ENCODE measurements around the gene ERCC6L2. TPM values are rescaled to one million over a fixed set of nuclear protein-coding genes. Genes with fewer than 3 reads are reported as not detected.

ERCC6L2 gene
- total and polyA plus RNA-seq, 2 of the 8 experiments (the other 6 are each of a cell fraction or from before 2014, with no cell fraction given) = 9.8 to 50.0 TPM

DNA sequence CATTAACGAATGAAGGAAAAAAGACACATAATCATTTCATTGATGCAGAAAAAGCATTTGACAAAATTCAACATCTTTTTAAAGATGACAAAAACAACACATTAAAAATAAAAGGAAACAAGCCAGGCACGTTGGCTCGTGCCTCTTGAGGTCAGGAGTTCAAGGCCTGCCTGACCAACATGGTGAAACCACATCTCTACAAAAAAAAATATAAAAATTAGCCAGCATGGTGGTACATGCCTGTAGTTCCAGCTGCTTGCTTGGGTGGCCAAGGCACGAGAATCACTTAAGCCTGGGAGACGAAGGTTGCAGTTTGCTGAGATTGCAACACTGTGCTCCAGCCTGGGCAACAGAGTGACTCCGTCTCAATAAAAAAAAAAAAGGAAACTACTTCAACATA is 77.0 kb downstream of the ERCC6L2 start:
- H3K4me3 ChIP-seq (ENCODE audit: extremely low read depth in 1 of 4, insufficient read depth in 2 of 4, low read depth in 3 of 4, low read length in 4 of 4) = no peak overlapping the region
- H2BK12ac ChIP-seq (ENCODE audit: low read depth, low read length) = no peak overlapping the region
- no peaks in the 10 kb centered on the region for H4K20me1 ChIP-seq (replicated peaks in 1 of 2; ENCODE audit: control insufficient read depth in 1 of 2, insufficient read depth in 2 of 2, low read length in 2 of 2)
- H3K9me3 ChIP-seq (ENCODE audit: insufficient read depth in 2 of 2, low read depth in 1 of 2, low read length in 1 of 2) = peaks cover 0 to 3% of the 10 kb centered on the region in 2 experiments; a peak in 1 of 4 replicates
- no peaks in the 10 kb centered on the region for H3K23me2 ChIP-seq (ENCODE audit: low read depth, low read length)
- no peak overlapping the region for H2BK15ac ChIP-seq (ENCODE audit: low read length)
- H2AFZ ChIP-seq (ENCODE audit: low read length) = no peak overlapping the region
- no peaks in the 10 kb centered on the region for H3K27me3 ChIP-seq (replicated peaks in 1 of 4; ENCODE audit: control insufficient read depth in 3 of 4, extremely low read depth in 1 of 4, insufficient read depth in 3 of 4, low read length in 3 of 4)
- H2BK5ac ChIP-seq (ENCODE audit: low read depth, low read length) = no peak overlapping the region
- ChIA-PET CTCF (ENCODE audit: partially characterized antibody) (no interaction called here), POLR2A (ENCODE audit: partially characterized antibody) (no interaction called here)
- peaks cover 0 to 31% (median 9%) of the 10 kb centered on the region in 4 experiments; a peak in 4 of 8 replicates for H3K36me3 ChIP-seq (ENCODE audit: control insufficient read depth in 2 of 4, insufficient read depth in 4 of 4, low read length in 3 of 4)
- H2BK20ac ChIP-seq (ENCODE audit: low read length) = no peak overlapping the region
- H2AK5ac ChIP-seq (ENCODE audit: low read depth, low read length) = no peak overlapping the region
- FAIRE-seq (no peak), DNase-seq (ENCODE audit: low read depth in 1 of 2, low spot score in 2 of 2) (no peak)
- no peak overlapping the region for H4K8ac ChIP-seq (ENCODE audit: extremely low read depth, insufficient read depth, low read length)
- no peaks in the 10 kb centered on the region for H3K4me1 ChIP-seq (replicated peaks in 1 of 4; ENCODE audit: control insufficient read depth in 3 of 4, insufficient read depth in 4 of 4, low read length in 3 of 4)
- 95% methylated on average over 6 of the region's 6 CpGs; no CpG with 5 or more reads in 1 of the 2 experiments for WGBS, 2 experiments (ENCODE audit: extremely low coverage in 1 of 2, insufficient coverage in 1 of 2, insufficient read length in 1 of 2, insufficient replicate concordance in 2 of 2, low coverage in 1 of 2, low lambda C conversion rate in 2 of 2, missing lambda C conversion rate in 1 of 2)
- H3K4ac ChIP-seq (replicated peaks; ENCODE audit: insufficient read length, low read depth, low read length) = no peak overlapping the region
- no peak overlapping the region for H3K27ac ChIP-seq (ENCODE audit: low read depth, low read length)
- H3K23ac ChIP-seq (ENCODE audit: insufficient read length) = no peak overlapping the region
- H3K9ac ChIP-seq (replicated peaks in 1 of 4; ENCODE audit: extremely low read depth in 1 of 4, low read depth in 3 of 4, low read length in 3 of 4) = no peak overlapping the region
- H4K91ac ChIP-seq (replicated peaks; ENCODE audit: insufficient read length, low read length) = no peak overlapping the region
- no peak overlapping the region for H3K56ac ChIP-seq (replicated peaks; ENCODE audit: insufficient read length, low read depth, low read length)
- H2BK120ac ChIP-seq (replicated peaks; ENCODE audit: low read depth, low read length) = no peak overlapping the region
- H3K18ac ChIP-seq (ENCODE audit: extremely low read depth, low read length) = no peak overlapping the region
- no peak overlapping the region for H3K4me2 ChIP-seq (ENCODE audit: insufficient read depth in 1 of 2, low read depth in 2 of 2, low read length in 2 of 2)
- H4K5ac ChIP-seq (ENCODE audit: insufficient read length, low read depth, low read length) = no peak overlapping the region
- no peaks in the 10 kb centered on the region for H3K79me1 ChIP-seq (ENCODE audit: low read depth, low read length)
- no peak overlapping the region for H3K14ac ChIP-seq (ENCODE audit: insufficient read length)
- H3K79me2 ChIP-seq (ENCODE audit: control insufficient read depth in 1 of 2, insufficient read depth in 2 of 2, low read length in 2 of 2) = no peaks in the 10 kb centered on the region
- no peak for TF ChIP-seq CBX8 (IDR thresholded peaks at IDR 0.05; ENCODE audit: borderline replicate concordance, low read depth, low read length)
- no peak for TF ChIP-seq RNF2 (IDR thresholded peaks at IDR 0.05; ENCODE audit: borderline replicate concordance, low read depth, low read length, missing control alignments, poor library complexity, severe bottlenecking)
- no peak for TF ChIP-seq CBX5 (IDR thresholded peaks at IDR 0.05; ENCODE audit: low read depth, low read length)
- TF ChIP-seq HDAC2 (IDR thresholded peaks at IDR 0.05; ENCODE audit: borderline replicate concordance in 1 of 2, low read depth in 2 of 2, low read length in 2 of 2) = no peak
- TF ChIP-seq KDM1A (IDR thresholded peaks at IDR 0.05; ENCODE audit: borderline replicate concordance, low read length) = no peak
- TF ChIP-seq SIN3A (conservative IDR thresholded peaks at IDR 0.05 in 1 of 2, IDR thresholded peaks at IDR 0.05 in 1 of 2; ENCODE audit: low read depth in 1 of 2, low read length in 2 of 2) = no peak
- no peak for TF ChIP-seq CEBPB (IDR thresholded peaks at IDR 0.05; ENCODE audit: low read depth, low read length)
- TF ChIP-seq NANOG (IDR thresholded peaks at IDR 0.05; ENCODE audit: insufficient read depth, low read depth, low read length, poor library complexity, severe bottlenecking) = no peak
- TF ChIP-seq, protein P1, sequence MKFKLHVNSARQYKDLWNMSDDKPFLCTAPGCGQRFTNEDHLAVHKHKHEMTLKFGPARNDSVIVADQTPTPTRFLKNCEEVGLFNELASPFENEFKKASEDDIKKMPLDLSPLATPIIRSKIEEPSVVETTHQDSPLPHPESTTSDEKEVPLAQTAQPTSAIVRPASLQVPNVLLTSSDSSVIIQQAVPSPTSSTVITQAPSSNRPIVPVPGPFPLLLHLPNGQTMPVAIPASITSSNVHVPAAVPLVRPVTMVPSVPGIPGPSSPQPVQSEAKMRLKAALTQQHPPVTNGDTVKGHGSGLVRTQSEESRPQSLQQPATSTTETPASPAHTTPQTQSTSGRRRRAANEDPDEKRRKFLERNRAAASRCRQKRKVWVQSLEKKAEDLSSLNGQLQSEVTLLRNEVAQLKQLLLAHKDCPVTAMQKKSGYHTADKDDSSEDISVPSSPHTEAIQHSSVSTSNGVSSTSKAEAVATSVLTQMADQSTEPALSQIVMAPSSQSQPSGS (IDR thresholded peaks at IDR 0.05; ENCODE audit: low read length) = no peak
- no peak for TF ChIP-seq TAF1 (IDR thresholded peaks at IDR 0.05; ENCODE audit: low read depth, low read length)
- TF ChIP-seq TAF7 (optimal IDR thresholded peaks at IDR 0.05; ENCODE audit: borderline replicate concordance, low read depth, low read length) = no peak
- TF ChIP-seq CHD2 (IDR thresholded peaks at IDR 0.05; ENCODE audit: low read length) = no peak
